ENCODE data around the gene TST.
A peak's percentile ranks its signal among the peaks of the same experiment; 100 is the strongest.

Gene TST

GRCh38 chr22:37044634-37045625, 25.7 kb upstream of the TST start:
- peaks cover 10% of the 10 kb centered on the region; the same call in 1 of the 2 replicates for H3K27me3 ChIP-seq (replicated peaks; ENCODE audit: insufficient read depth, low read length)
- H3K27ac ChIP-seq (ENCODE audit: low read length) = no peak overlapping the region
- H3F3A ChIP-seq (ENCODE audit: insufficient read depth, low read length) = no peaks in the 10 kb centered on the region
- H3K9me2 ChIP-seq (replicated peaks; ENCODE audit: insufficient read depth, low read length) = no peaks in the 10 kb centered on the region
- no peaks in the 10 kb centered on the region for H4K20me1 ChIP-seq (ENCODE audit: insufficient read depth, low read length)
- TF ChIP-seq CTCF (IDR thresholded peaks at IDR 0.05; ENCODE audit: low read length) = no peak
- TF ChIP-seq EZH2phosphoT487 (IDR thresholded peaks at IDR 0.05; ENCODE audit: low read length) = no peak
- TF ChIP-seq EZH2 (optimal IDR thresholded peaks at IDR 0.05; ENCODE audit: low read depth, low read length) = no peak
- 0 out of 2 replicates have a peak, but pooled peaks cover 6% of the 10 kb centered on the region for H3K4me1 ChIP-seq (ENCODE audit: low read length)
- no peaks in the 10 kb centered on the region for H3K36me3 ChIP-seq (replicated peaks; ENCODE audit: insufficient read depth, low read length)
- no peak overlapping the region for H3K4me2 ChIP-seq (ENCODE audit: low read depth, low read length)
- no peak overlapping the region for H3K9ac ChIP-seq (ENCODE audit: low read length)
- no peak for DNase-seq
- no peaks in the 10 kb centered on the region for H3K79me2 ChIP-seq (ENCODE audit: low read length)
- no peak overlapping the region for H3K4me3 ChIP-seq (ENCODE audit: low read length)
- H3K9me3 ChIP-seq (replicated peaks; ENCODE audit: insufficient read depth, low read length) = no peaks in the 10 kb centered on the region
- no peak overlapping the region for H2AFZ ChIP-seq (ENCODE audit: low read length)

GRCh38 chr22:37043828-37044538, 24.7 kb upstream of the TST start:
- Histone ChIP-seq H3K27me3 (replicated peaks; ENCODE audit: insufficient read depth, low read length) (peaks cover 14% of the 10 kb centered on the region; the same call in 1 of the 2 replicates), H4K20me1 (ENCODE audit: insufficient read depth, low read length) (no peaks in the 10 kb centered on the region), H3K4me1 (ENCODE audit: low read length) (0 out of 2 replicates have a peak, but pooled peaks cover 6% of the 10 kb centered on the region), H3K9ac (ENCODE audit: low read length) (no peak overlapping the region), H3K4me2 (ENCODE audit: low read depth, low read length) (no peak overlapping the region), H2AFZ (ENCODE audit: low read length) (no peak overlapping the region), H3K36me3 (replicated peaks; ENCODE audit: insufficient read depth, low read length) (no peaks in the 10 kb centered on the region), H3K9me3 (replicated peaks; ENCODE audit: insufficient read depth, low read length) (no peaks in the 10 kb centered on the region), H3K27ac (ENCODE audit: low read length) (no peak overlapping the region), H3F3A (ENCODE audit: insufficient read depth, low read length) (no peaks in the 10 kb centered on the region), H3K4me3 (ENCODE audit: low read length) (no peak overlapping the region), H3K79me2 (ENCODE audit: low read length) (no peaks in the 10 kb centered on the region), H3K9me2 (replicated peaks; ENCODE audit: insufficient read depth, low read length) (no peaks in the 10 kb centered on the region)
- peak; percentile 79 for TF ChIP-seq CTCF (IDR thresholded peaks at IDR 0.05; ENCODE audit: low read length)
- no peak for TF ChIP-seq EZH2 (optimal IDR thresholded peaks at IDR 0.05; ENCODE audit: low read depth, low read length)
- peak; percentile 73 for DNase-seq

DNA sequence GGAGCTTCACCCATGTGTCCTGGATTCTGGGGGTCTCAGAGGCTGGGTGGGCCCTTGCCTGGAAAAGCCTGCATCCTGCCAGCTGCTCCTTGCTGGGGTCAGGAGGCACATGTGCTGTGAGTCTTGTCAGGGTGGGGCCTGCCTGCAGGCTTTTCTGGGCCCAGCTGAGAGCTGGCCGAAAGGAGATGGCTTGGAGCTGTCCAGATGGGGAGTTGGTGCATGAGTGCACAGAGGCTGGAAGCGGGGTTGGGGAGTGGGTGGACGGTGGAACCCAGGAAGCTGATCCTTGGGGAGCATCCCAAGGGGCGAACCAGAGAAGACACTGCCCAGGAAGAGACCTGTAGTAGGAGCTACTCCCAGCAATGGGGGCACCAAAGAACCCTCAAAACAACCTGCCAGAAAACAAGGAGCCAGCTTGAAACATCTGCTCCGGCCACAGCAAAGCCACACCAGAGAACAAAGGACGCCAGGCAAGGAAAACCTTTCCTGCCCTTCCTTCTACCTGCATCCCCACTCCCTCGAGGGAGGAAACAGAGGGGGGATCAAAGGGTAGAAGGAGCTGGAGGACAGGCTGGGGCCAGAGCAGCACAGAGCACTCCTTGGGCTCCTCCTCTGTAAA, 24.1 kb upstream of the TST start:
- Histone ChIP-seq H3K27me3 (replicated peaks; ENCODE audit: insufficient read depth, low read length) (peaks cover 14% of the 10 kb centered on the region; the same call in 1 of the 2 replicates), H3K4me2 (ENCODE audit: low read depth, low read length) (no peak overlapping the region), H3K79me2 (ENCODE audit: low read length) (no peaks in the 10 kb centered on the region), H3K9ac (ENCODE audit: low read length) (no peak overlapping the region), H2AFZ (ENCODE audit: low read length) (no peak overlapping the region), H3K27ac (ENCODE audit: low read length) (no peak overlapping the region), H3K4me1 (ENCODE audit: low read length) (0 out of 2 replicates have a peak, but pooled peaks cover 6% of the 10 kb centered on the region), H3F3A (ENCODE audit: insufficient read depth, low read length) (no peaks in the 10 kb centered on the region), H3K4me3 (ENCODE audit: low read length) (no peak overlapping the region), H3K36me3 (replicated peaks; ENCODE audit: insufficient read depth, low read length) (no peaks in the 10 kb centered on the region), H3K9me2 (replicated peaks; ENCODE audit: insufficient read depth, low read length) (no peaks in the 10 kb centered on the region), H3K9me3 (replicated peaks; ENCODE audit: insufficient read depth, low read length) (no peaks in the 10 kb centered on the region), H4K20me1 (ENCODE audit: insufficient read depth, low read length) (no peaks in the 10 kb centered on the region)
- DNase-seq = no peak
- TF ChIP-seq CTCF (IDR thresholded peaks at IDR 0.05; ENCODE audit: low read length) (no peak), EZH2phosphoT487 (IDR thresholded peaks at IDR 0.05; ENCODE audit: low read length) (no peak), EZH2 (optimal IDR thresholded peaks at IDR 0.05; ENCODE audit: low read depth, low read length) (no peak)
